OCI-LY7 (cell line): ENCODE data around the gene MLPH. TPM values are rescaled to one million over a fixed set of nuclear protein-coding genes. Genes with fewer than 3 reads are reported as not detected.

ENCODE experiments used
- BruUV-seq: library from RNA; stranded (reverse); fragments of 400-500 nt; replicated peaks from 2 replicates; lab custom pipeline; 2021; lab: Mats Ljungman, UMichigan
- CTCF ChIA-PET: fragments of 300-600 bp; sonication (Branson Sonifier 250); formaldehyde crosslinking; loops from one replicate; lab custom pipeline; 2022; ENCODE audit warnings: antibody characterized with exemption; ENCODE audit not compliant: unreplicated experiment; lab: Charles Lee
- POLR2A ChIA-PET: fragments of 300-600 bp; sonication (Branson Sonifier 250); formaldehyde crosslinking; loops from one replicate; lab custom pipeline; 2022; ENCODE audit warnings: antibody characterized with exemption; lab: Charles Lee
- DNase-seq: peaks from one replicate; pipeline ENCODE4 v3.0.0-alpha.2; 2015; ENCODE audit warnings: low spot score
- H2AFZ ChIP-seq: fragments of 200-600 bp; sonication (generic), shearing (Covaris generic); 2 replicates; pipeline ENCODE4 v1.6.1; 2014; ENCODE audit warnings: mild to moderate bottlenecking, antibody characterized with exemption, low read length, moderate library complexity
- H3K27ac ChIP-seq: fragments of 200-600 bp; sonication (generic); 2 replicates; pipeline ENCODE4 v1.5.1; 2014; ENCODE audit warnings: mixed run types, low read depth, mild to moderate bottlenecking, moderate library complexity, low read length, inconsistent platforms; ENCODE audit not compliant: poor library complexity, severe bottlenecking
- H3K36me3 ChIP-seq: fragments of 200-600 bp; sonication (generic); 2 replicates; pipeline ENCODE4 v1.6.1; 2014; ENCODE audit warnings: mild to moderate bottlenecking, antibody characterized with exemption, low read length, moderate library complexity, mixed read lengths; ENCODE audit not compliant: insufficient read depth
- H3K4me1 ChIP-seq: fragments of 200-600 bp; sonication (generic); 2 replicates; pipeline ENCODE4 v1.5.1; 2014; ENCODE audit warnings: mild to moderate bottlenecking, low read length; ENCODE audit not compliant: insufficient read depth, poor library complexity, severe bottlenecking
- H3K4me2 ChIP-seq: fragments of 200-600 bp; sonication (generic); 2 replicates; pipeline ENCODE4 v1.6.1; 2014; ENCODE audit warnings: mild to moderate bottlenecking, low read length
- H3K4me3 ChIP-seq: fragments of 200-600 bp; sonication (generic); 2 replicates; pipeline ENCODE4 v1.5.1; 2014; ENCODE audit warnings: mild to moderate bottlenecking, low read depth, low read length; ENCODE audit not compliant: poor library complexity, severe bottlenecking
- H3K79me2 ChIP-seq: fragments of 200-600 bp; sonication (generic); 2 replicates; pipeline ENCODE4 v1.6.1; 2016; ENCODE audit warnings: low read depth, mild to moderate bottlenecking, low read length, moderate library complexity, mixed read lengths; ENCODE audit not compliant: insufficient read depth
- H3K9me2 ChIP-seq: fragments of 200-600 bp; sonication (generic); 2 replicates; pipeline ENCODE4 v1.6.1; 2016; ENCODE audit warnings: mild to moderate bottlenecking, low read length, mixed read lengths; ENCODE audit not compliant: insufficient read depth
- H3K9me3 ChIP-seq: fragments of 200-600 bp; sonication (generic); 2 replicates; pipeline ENCODE4 v1.6.1; 2014; ENCODE audit warnings: mild to moderate bottlenecking, mixed run types, low read length, mixed read lengths
- H4K20me1 ChIP-seq: fragments of 200-600 bp; sonication (generic); 2 replicates; pipeline ENCODE4 v1.6.1; 2014; ENCODE audit warnings: mild to moderate bottlenecking, antibody characterized with exemption, low read length, moderate library complexity, mixed read lengths; ENCODE audit not compliant: insufficient read depth
- CTCF ChIP-seq: fragments of 200-600 bp; sonication (generic); conservative IDR thresholded peaks from 2 replicates; pipeline ENCODE4 v1.5.1; 2014; ENCODE audit warnings: mild to moderate bottlenecking, antibody characterized with exemption, low read length, moderate library complexity, mixed read lengths
- EZH2phosphoT487 ChIP-seq: fragments of 200-600 bp; sonication (generic); IDR thresholded peaks from 2 replicates; pipeline ENCODE4 v1.6.1; 2018; ENCODE audit warnings: low read depth, borderline replicate concordance, mild to moderate bottlenecking, mixed run types, antibody characterized with exemption, low read length, moderate library complexity, mixed read lengths
- intact Hi-C: fragments of 100-400 bp; cut with micrococcal nuclease; formaldehyde crosslinking; loops from one replicate; pipeline ENCODE4 v1.10.0; 2022; ENCODE audit not compliant: unreplicated experiment
- total RNA-seq, 2 experiments: library from RNA; depleted of rRNA in 1 of 2; stranded (reverse); fragments of >200 nt in 1 of 2; shearing (Covaris generic) in 1 of 2; gene quantifications; 2 replicates each; pipeline ENCODE4 v1.2.3, GENCODE V29; 2014 to 2022

The MLPH gene
- total RNA-seq, 2 experiments from 2014 or later, result not detected

- H3K36me3 ChIP-seq, result no peaks in the 10 kb centered on the region
- H3K4me2 ChIP-seq, result no peak overlapping the region
- H3K9me3 ChIP-seq, result peaks cover 5% of the 10 kb centered on the region
- no peaks in the 10 kb centered on the region for H4K20me1 ChIP-seq
- no TSS peak for BruUV-seq
- no peak overlapping the region for H3K27ac ChIP-seq
- no peaks in the 10 kb centered on the region for H3K9me2 ChIP-seq
- no peak overlapping the region for H2AFZ ChIP-seq
- no peak overlapping the region for H3K4me3 ChIP-seq
- H3K79me2 ChIP-seq, result no peaks in the 10 kb centered on the region
- CTCF ChIA-PET, result interaction anchor here (0.7 kb wide), 1 partner anchor 15 kb away, joined by 3 read pairs; no protein-coding TSS in a partner anchor
- TF ChIP-seq CTCF, result no peak
- TF ChIP-seq EZH2phosphoT487, result no peak
- H3K4me1 ChIP-seq, result no peaks in the 10 kb centered on the region
- intact Hi-C loops, result no loop called here
- POLR2A ChIA-PET, result no interaction called here
- DNase-seq, result no peak
Measured at GRCh38 chr2:237556773-237557632, 70.0 kb downstream of the MLPH start.

DNA sequence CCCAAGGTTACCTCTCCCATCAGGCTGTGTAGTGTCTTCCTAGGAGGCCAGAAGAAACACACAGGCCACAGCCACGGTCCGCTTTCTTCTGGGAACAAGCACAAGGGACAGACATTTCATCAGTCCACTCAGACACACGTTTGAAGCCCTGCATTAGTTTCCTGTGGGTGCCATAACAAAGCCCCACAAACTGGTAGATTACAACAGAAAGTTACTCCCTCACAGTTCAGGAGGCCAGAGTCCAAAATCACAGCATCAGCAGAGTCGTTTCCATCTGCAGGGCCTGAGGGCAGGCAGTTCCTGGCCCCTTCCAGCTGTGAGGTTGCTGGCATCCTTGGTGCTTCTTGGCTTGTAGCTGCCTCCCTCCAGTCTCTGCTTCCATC is 70.6 kb downstream of the MLPH start:
- Histone ChIP-seq H4K20me1 (no peaks in the 10 kb centered on the region), H3K4me1 (no peaks in the 10 kb centered on the region), H3K36me3 (no peaks in the 10 kb centered on the region), H3K79me2 (no peaks in the 10 kb centered on the region), H3K9me2 (no peaks in the 10 kb centered on the region), H3K4me3 (no peak overlapping the region), H3K27ac (no peak overlapping the region), H3K4me2 (no peak overlapping the region), H3K9me3 (peaks cover 5% of the 10 kb centered on the region), H2AFZ (no peak overlapping the region)
- no TSS peak for BruUV-seq
- intact Hi-C loops, result no loop called here
- ChIA-PET POLR2A (no interaction called here), CTCF (interaction anchor here (0.7 kb wide), 1 partner anchor 15 kb away, joined by 3 read pairs; no protein-coding TSS in a partner anchor)
- DNase-seq, result no peak
- TF ChIP-seq EZH2phosphoT487 (no peak), CTCF (no peak)
